Measurements from ENCODE around the gene MED25. TPM values are rescaled to one million over a fixed set of nuclear protein-coding genes. Genes with fewer than 3 reads are reported as not detected.
"Not testable (repeated sequence)": the region's sequence is repeated elsewhere in the genome, so short reads cannot be mapped to it uniquely, and the experiment has no call there.

Gene MED25
- total RNA-seq, 1 donor from 2014 or later, result 65.8 TPM

DNA sequence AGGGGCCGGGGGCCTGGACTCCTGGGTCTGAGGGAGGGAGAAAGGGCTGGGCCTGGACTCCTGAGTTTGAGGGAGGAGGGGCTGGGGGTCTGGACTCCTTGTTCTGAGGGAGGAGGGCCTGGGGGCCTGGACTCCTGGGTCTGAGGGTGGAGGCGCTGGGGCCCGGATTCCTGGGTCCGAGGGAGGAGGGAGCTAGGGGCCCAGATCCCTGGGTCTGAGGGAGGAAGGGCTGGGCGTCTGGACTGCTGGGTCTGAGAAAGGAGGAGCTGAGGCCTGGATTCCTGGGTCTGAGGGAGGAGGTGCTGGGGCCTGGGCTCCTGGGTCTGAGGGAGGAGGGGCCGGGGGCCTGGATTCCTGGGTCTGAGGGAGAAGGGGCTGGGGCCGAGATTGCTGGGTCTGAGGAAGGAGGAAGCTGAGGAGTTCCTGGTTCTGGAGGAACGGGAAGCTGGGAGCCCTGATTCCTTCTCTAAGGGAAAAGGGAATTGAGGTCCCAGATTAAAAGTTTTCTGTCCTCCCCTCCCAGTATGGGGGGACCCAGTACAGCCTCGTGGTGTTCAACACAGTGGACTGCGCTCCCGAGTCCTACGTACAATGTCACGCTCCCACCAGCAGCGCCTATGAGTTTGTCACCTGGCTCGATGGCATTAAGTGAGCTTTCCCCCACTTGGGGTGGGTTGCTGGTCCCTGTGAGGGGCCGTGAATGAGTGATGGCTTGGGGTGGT, 721 bp downstream of the MED25 start:
- Histone ChIP-seq H3K36me3 (peaks cover 12% of the 10 kb centered on the region), H3K27me3 (ENCODE audit: low read depth) (no peaks in the 10 kb centered on the region), H3K9me3 (replicated peaks) (no peaks in the 10 kb centered on the region), H3K4me3 (peak overlapping the region; percentile 86), H3K27ac (replicated peaks) (peak overlapping the region; percentile 92), H3K4me1 (peaks cover 49% of the 10 kb centered on the region)
- no peak for DNase-seq
- intact Hi-C loops (cut with micrococcal nuclease), result loop anchor here (5.0 kb wide), 1 partner anchor 48 kb away; the partner anchor contains the start of gene PNKP
- TF ChIP-seq, protein P1, sequence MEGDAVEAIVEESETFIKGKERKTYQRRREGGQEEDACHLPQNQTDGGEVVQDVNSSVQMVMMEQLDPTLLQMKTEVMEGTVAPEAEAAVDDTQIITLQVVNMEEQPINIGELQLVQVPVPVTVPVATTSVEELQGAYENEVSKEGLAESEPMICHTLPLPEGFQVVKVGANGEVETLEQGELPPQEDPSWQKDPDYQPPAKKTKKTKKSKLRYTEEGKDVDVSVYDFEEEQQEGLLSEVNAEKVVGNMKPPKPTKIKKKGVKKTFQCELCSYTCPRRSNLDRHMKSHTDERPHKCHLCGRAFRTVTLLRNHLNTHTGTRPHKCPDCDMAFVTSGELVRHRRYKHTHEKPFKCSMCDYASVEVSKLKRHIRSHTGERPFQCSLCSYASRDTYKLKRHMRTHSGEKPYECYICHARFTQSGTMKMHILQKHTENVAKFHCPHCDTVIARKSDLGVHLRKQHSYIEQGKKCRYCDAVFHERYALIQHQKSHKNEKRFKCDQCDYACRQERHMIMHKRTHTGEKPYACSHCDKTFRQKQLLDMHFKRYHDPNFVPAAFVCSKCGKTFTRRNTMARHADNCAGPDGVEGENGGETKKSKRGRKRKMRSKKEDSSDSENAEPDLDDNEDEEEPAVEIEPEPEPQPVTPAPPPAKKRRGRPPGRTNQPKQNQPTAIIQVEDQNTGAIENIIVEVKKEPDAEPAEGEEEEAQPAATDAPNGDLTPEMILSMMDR (IDR thresholded peaks at IDR 0.05; ENCODE audit: borderline replicate concordance), result no peak

DNA sequence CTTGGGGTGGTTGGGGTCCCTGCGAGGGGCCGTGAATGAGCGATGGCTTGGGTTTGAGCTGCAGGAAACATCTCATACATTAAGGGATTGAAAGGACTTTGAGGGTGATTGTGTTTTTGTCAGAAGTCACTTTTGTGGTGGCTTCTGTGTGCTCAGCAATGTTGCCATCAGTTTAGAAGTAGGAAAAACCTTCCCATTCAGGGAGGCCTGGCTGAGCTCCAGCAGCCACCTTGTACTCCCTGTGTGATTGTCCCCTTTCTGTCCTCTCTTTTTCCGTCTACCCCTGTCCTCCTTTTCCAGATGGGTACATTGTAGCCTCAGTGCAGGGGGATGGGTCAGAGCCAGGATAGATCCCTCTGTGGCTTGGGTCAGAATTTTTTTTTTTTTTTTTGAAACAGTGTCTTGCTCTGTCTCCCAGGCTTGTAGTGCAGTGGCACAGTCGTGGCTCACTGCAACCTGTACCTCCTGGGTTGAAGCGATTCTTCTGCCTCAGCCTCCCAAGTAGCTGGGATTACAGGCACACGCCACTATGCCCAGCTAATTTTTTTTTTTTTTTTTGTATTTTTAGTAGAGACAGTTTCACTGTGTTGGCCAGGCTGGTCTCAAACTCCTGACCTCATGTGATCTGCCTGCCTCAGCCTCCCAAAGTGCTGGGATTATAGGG, 1.5 kb downstream of the MED25 start:
- H3K9me3 ChIP-seq (replicated peaks); H3K27me3 ChIP-seq (ENCODE audit: low read depth); DNase-seq: not testable (repeated sequence)
- Histone ChIP-seq H3K36me3 (peaks cover 17% of the 10 kb centered on the region), H3K4me1 (peaks cover 44% of the 10 kb centered on the region), H3K4me3 (peak overlapping the region; percentile 86), H3K27ac (replicated peaks) (peak overlapping the region; percentile 92)
- intact Hi-C loops (cut with micrococcal nuclease), result loop anchor here (5.0 kb wide), 1 partner anchor 48 kb away; the partner anchor contains the start of gene PNKP

DNA sequence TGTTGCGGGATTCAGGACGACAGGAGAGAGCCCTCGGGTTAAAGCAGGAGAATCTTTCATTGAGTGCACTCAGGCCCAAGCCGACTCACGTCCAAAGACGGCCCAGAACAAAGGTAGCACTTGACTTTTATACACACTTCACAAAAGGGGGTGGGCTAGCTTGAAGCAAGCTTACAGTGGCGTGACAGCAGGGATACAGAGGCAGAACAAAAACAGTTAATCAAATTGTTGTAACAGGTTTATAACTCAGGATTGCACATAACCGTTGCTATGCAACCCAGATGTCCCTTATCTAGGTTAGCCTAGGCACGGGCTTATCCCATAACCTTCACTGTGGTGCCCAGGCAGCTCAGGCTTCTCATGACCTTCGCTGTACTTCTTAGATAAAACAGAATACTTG, 2.0 kb downstream of the MED25 start:
- Histone ChIP-seq H3K4me3 (peak overlapping the region; percentile 86), H3K27me3 (ENCODE audit: low read depth) (no peaks in the 10 kb centered on the region), H3K4me1 (peaks cover 44% of the 10 kb centered on the region), H3K36me3 (peaks cover 22% of the 10 kb centered on the region), H3K27ac (replicated peaks) (peak overlapping the region; percentile 92), H3K9me3 (replicated peaks) (no peaks in the 10 kb centered on the region)
- intact Hi-C loops (cut with micrococcal nuclease), result no loop called here
- TF ChIP-seq, protein P1 (IDR thresholded peaks at IDR 0.05; ENCODE audit: borderline replicate concordance), result no peak
- no peak for DNase-seq

DNA sequence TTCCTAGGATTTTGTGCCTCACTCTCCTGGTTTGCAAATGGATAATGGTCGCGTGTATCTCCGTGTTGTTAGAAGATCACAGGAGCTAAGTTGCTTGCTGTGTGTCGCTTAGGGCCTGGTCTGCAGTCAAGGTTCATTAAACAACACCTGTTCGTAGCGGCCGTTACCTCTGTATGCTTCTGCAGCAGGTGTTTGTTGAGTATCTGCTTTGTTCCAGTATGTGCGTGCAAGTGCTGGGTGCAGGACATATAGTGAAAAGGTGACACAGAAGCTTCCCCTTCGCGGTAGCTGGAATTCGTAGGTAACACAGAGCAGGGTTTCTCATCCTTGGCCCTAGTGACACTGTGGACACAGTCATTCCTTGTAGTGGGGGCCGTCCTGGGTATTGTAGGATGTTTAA, 5.4 kb downstream of the MED25 start:
- no peak overlapping the region for H3K27ac ChIP-seq (replicated peaks)
- TF ChIP-seq, protein P1 (IDR thresholded peaks at IDR 0.05; ENCODE audit: borderline replicate concordance), result no peak
- H3K36me3 ChIP-seq, result peaks cover 26% of the 10 kb centered on the region
- H3K9me3 ChIP-seq (replicated peaks), result no peaks in the 10 kb centered on the region
- H3K4me3 ChIP-seq, result no peak overlapping the region
- H3K27me3 ChIP-seq (ENCODE audit: low read depth), result no peaks in the 10 kb centered on the region
- DNase-seq, result no peak
- intact Hi-C loops (cut with micrococcal nuclease), result no loop called here
- peaks cover 33% of the 10 kb centered on the region for H3K4me1 ChIP-seq

DNA sequence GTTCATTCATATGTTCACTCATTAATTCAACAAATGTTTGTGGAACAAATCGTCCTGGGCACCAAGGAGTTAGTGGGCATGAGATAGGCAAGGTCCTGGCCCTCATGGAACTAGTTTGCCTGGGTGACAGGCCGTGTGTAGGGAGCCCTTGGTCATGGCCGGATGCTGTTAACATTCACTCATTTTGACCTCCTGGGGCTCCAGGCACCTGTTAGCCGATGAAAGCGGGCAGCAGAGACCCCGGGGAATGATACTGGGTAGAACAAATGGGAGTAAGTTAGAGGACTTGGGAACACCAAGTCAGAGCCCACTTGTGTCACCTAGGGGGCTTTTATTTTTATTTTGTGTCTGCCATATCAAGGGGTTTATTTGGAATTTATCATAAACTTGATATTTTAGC, 6.6 kb downstream of the MED25 start:
- TF ChIP-seq, protein P1 (IDR thresholded peaks at IDR 0.05; ENCODE audit: borderline replicate concordance), result no peak
- Histone ChIP-seq H3K4me1 (peaks cover 21% of the 10 kb centered on the region), H3K27me3 (ENCODE audit: low read depth) (no peaks in the 10 kb centered on the region), H3K27ac (replicated peaks) (no peak overlapping the region), H3K4me3 (no peak overlapping the region), H3K36me3 (peaks cover 38% of the 10 kb centered on the region), H3K9me3 (replicated peaks) (no peaks in the 10 kb centered on the region)
- intact Hi-C loops (cut with micrococcal nuclease), result no loop called here
- no peak for DNase-seq

DNA sequence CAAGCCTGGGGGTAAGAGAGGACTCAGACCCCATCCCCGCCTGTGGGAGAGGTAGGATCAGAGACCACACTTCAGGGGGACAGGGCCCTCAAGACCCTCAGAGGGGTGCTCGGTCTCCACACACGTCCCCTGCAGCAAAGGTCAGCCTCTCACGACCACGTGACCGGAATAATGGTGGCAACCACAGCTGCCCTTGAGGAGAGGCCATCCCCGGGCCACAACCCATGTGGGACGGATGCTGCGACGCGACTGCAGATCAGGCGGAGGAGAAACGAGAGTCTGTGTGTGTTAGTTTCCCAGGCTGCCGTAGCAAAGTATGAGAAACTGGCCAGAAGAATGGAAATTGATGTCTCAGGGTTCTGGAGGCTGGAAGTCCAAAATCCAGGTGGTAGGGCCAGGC, 8.9 kb downstream of the MED25 start:
- Histone ChIP-seq H3K27ac (replicated peaks) (no peak overlapping the region), H3K27me3 (ENCODE audit: low read depth) (no peaks in the 10 kb centered on the region)

More for the DNA sequence above, 8.9 kb downstream of the MED25 start:
- Histone ChIP-seq H3K36me3 (peaks cover 62% of the 10 kb centered on the region), H3K9me3 (replicated peaks) (no peaks in the 10 kb centered on the region), H3K4me3 (no peak overlapping the region), H3K4me1 (peaks cover 4% of the 10 kb centered on the region)
- TF ChIP-seq, protein P1 (IDR thresholded peaks at IDR 0.05; ENCODE audit: borderline replicate concordance), result no peak
- intact Hi-C loops (cut with micrococcal nuclease), result no loop called here
- DNase-seq, result no peak

All from left ventricle myocardium inferior (tissue), 1 donor.